ENCODE measurements around the gene VKORC1. TPM values are rescaled to one million over a fixed set of nuclear protein-coding genes. Genes with fewer than 3 reads are reported as not detected.

The VKORC1 gene
- total and polyA plus RNA-seq, 2 of the 4 experiments (the other 2 are of a cell fraction) = 65.2 to 317 TPM

- no TSS peak for BruUV-seq (replicated peaks)
- ATAC-seq (ENCODE audit: low read depth) (no peak), DNase-seq (no peak)
- Histone ChIP-seq H3K4ac (ENCODE audit: low read depth, low read length) (no peak overlapping the region), H3K36me3 (ENCODE audit: control insufficient read depth, insufficient read depth, low read length) (peaks cover 56% of the 10 kb centered on the region), H4K8ac (ENCODE audit: low read depth in 2 of 2, low read length in 2 of 2) (no peak overlapping the region), H3K79me1 (ENCODE audit: low read depth in 1 of 2, low read length in 2 of 2) (peaks cover 15 to 65% of the 10 kb centered on the region in 2 experiments), H2AFZ (replicated peaks; ENCODE audit: low read length, poor library complexity) (no peak overlapping the region), H3K9me1 (ENCODE audit: insufficient read depth, low read length) (no peaks in the 10 kb centered on the region), H2BK5ac (ENCODE audit: low read depth, low read length, poor library complexity, severe bottlenecking) (no peak overlapping the region), H2BK15ac (ENCODE audit: low read depth, low read length) (no peak overlapping the region), H2BK20ac (ENCODE audit: low read depth, low read length) (no peak overlapping the region), H3K4me2 (ENCODE audit: low read depth, low read length) (no peak overlapping the region), H3K27ac (ENCODE audit: insufficient read depth, low read length) (no peak overlapping the region), H3K4me1 (ENCODE audit: control insufficient read depth, insufficient read depth, low read length) (0 out of 2 replicates have a peak, but pooled peaks cover under 1% of the 10 kb centered on the region), H4K5ac (ENCODE audit: low read depth, low read length) (no peak overlapping the region), H3K9ac (ENCODE audit: low read depth, low read length) (no peak overlapping the region), H2BK120ac (ENCODE audit: low read depth, low read length) (no peak overlapping the region), H3K9me3 (ENCODE audit: control insufficient read depth, insufficient read depth, low read length) (no peaks in the 10 kb centered on the region), H3K27me3 (ENCODE audit: control insufficient read depth, insufficient read depth, low read length) (no peaks in the 10 kb centered on the region), H3K56ac (ENCODE audit: extremely low read depth, insufficient read depth, low read length) (no peak overlapping the region), H2AK9ac (replicated peaks; ENCODE audit: low read depth, low read length, poor library complexity) (no peak overlapping the region), H4K91ac (ENCODE audit: insufficient read depth, low read depth, low read length) (no peak overlapping the region), H3K23ac (ENCODE audit: low read depth, low read length) (no peak overlapping the region), H3K14ac (replicated peaks; ENCODE audit: low read depth, low read length) (no peak overlapping the region), H4K20me1 (ENCODE audit: insufficient read depth, low read length) (peaks cover 10% of the 10 kb centered on the region; the same call in 1 of the 2 replicates), H3K18ac (ENCODE audit: low read depth, low read length) (no peak overlapping the region), H2AK5ac (ENCODE audit: low read depth, low read length) (no peak overlapping the region), H3K4me3 (ENCODE audit: insufficient read depth, low read depth, low read length) (no peak overlapping the region)
- WGBS, 2 experiments (ENCODE audit: extremely low coverage in 2 of 2, insufficient read length in 1 of 2) = 100% methylated on average over 7 of the region's 13 CpGs; no CpG with 5 or more reads in 1 of the 2 experiments
- dilution Hi-C loops (cut with HindIII; ENCODE audit: low sequenced_read_pairs, unreplicated experiment) = no loop called here
- intact Hi-C loops (cut with micrococcal nuclease) = loop anchor here (10.0 kb wide), 1 partner anchor 122 kb away; the partner anchor contains the start of gene SETD1A
- in situ Hi-C loops (cut with MboI; ENCODE audit: low sequenced_read_pairs) = loop anchor here (10.0 kb wide), 1 partner anchor 388 kb away; no protein-coding TSS in a partner anchor
- POLR2A ChIA-PET (ENCODE audit: unreplicated experiment) = no interaction called here
- TF ChIP-seq RAD21 (IDR thresholded peaks at IDR 0.05; ENCODE audit: low read length) = no peak
- TF ChIP-seq USF2 (IDR thresholded peaks at IDR 0.05; ENCODE audit: low read depth, low read length) = no peak
- TF ChIP-seq CEBPB (IDR thresholded peaks at IDR 0.05; ENCODE audit: low read depth, low read length) = no peak
- TF ChIP-seq RCOR1 (IDR thresholded peaks at IDR 0.05; ENCODE audit: insufficient replicate concordance, low read length) = no peak
- no peak for TF ChIP-seq NFE2L2 (IDR thresholded peaks at IDR 0.05; ENCODE audit: low read depth, low read length)
- CTCF ChIA-PET = interaction anchor here (0.6 kb wide), 1 partner anchor 25 kb away, joined by 4 read pairs; no protein-coding TSS in a partner anchor
These were observed 17.6 kb downstream of the VKORC1 start for GRCh38 chr16:31077024-31077423.
